Caki2 (cell line): ENCODE measurements around the gene MAPKAP1. TPM values are rescaled to one million over a fixed set of nuclear protein-coding genes. Genes with fewer than 3 reads are reported as not detected.
A peak's percentile ranks its signal among the peaks of the same experiment; 100 is the strongest.

Experiments
- DNase-seq: peaks from one replicate; pipeline ENCODE4 v3.0.0-alpha.2; 2015; ENCODE audit warnings: low read depth
- in situ Hi-C: cut with HindIII; loops from 2 replicates; pipeline ENCODE4 v1.10.0; 2016; ENCODE audit warnings: low sequenced_read_pairs, low pct_unique_long_range_greater_than_20kb, mixed read lengths
- total RNA-seq: library from RNA; depleted of rRNA; stranded (reverse); fragments of >200 nt; shearing (Covaris generic); gene quantifications from 2 replicates; pipeline ENCODE4 v1.2.3, GENCODE V29; 2014; ENCODE audit warnings: low replicate concordance

MAPKAP1 gene
- total RNA-seq, 1 experiment from 2014 or later = 68.7 TPM

DNA sequence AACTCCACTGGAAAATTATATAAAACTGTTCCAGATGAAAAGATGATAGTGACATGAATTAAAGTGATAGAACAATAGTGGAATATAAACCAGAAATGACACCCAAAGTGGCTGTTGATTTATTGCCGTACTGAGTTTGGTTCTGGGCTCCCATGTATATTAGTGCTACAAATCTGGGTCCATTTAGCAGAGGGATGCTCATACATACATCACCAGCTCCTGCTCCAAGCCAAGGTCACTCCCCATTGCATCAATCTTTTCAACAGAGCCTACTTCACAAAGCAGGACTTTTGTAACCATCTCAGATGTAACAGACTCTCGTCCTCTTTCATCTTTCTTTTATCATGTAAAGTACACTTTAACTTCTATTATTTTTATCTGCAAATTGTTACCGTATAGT lies 236.8 kb downstream of the MAPKAP1 start:
- in situ Hi-C loops = no loop called here
- DNase-seq = no peak

DNA sequence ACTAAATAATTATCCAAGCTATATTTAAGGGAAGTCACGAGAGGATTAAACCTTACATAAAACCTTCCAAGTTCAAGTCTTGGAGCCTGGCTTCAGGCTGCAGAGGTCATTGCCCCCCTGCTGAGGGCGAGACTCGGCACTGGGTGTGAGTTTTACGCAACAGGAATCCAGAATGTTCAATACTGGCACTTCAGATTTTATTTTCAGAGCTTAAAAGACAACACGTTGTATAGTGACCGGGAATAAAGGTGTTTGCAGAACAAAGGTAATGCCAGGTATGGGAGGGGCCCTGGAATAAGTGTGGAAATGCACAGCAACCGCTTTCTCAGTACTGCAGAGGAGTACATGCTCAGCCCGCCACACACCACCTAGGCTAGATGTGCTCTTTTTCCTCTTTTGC lies 238.4 kb downstream of the MAPKAP1 start:
- in situ Hi-C loops = no loop called here
- no peak for DNase-seq

DNA sequence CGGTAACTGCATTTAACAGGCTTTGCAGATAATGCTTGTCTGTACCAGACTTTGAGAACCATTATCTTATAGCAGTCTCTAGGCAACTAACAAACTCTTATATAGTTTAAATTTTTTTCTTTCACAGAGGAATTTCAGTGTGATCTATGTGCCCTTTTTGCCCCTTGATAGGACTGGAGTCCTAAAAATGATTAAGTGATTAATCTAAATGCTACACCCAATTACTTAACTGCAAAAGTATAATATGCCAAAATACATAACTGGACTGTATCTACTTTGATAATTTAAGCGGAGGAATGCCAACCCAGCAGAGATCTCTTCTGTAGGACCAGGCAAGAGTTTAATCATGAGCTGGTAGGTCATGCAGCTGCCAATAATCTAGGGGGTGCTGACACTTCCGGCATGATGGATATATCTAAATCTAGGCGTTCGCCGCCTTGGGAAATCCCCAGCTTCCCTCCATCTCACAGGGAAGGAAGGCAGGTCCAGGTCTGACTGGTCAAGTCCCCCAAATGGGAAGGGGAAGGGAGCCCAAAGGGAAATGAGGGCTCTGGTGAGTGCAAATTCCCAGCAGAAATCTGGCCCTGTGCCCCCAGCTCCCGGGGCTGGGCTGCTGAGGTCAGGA lies 239.8 kb downstream of the MAPKAP1 start:
- no peak for DNase-seq
- in situ Hi-C loops = no loop called here

DNA sequence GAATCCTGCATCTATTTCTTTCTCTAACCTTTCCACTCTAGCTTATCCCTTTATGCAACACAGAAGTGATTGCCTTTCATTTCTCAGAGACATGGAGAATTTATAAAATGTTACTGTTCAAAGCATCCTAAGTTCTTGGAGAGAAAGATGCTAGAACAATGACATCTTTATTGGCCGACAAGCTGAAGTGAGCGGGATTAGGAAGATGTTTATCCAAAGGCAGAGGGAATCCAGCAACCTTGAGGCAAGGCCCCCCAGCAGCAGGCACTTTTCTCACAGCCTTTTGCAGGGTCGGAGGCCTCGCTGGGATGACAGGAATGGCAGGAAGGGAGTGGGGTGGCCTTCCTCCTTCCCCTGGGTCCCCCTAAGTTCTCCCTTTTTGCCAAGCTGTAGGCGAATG lies 240.6 kb downstream of the MAPKAP1 start:
- in situ Hi-C loops = no loop called here
- DNase-seq = no peak

DNA sequence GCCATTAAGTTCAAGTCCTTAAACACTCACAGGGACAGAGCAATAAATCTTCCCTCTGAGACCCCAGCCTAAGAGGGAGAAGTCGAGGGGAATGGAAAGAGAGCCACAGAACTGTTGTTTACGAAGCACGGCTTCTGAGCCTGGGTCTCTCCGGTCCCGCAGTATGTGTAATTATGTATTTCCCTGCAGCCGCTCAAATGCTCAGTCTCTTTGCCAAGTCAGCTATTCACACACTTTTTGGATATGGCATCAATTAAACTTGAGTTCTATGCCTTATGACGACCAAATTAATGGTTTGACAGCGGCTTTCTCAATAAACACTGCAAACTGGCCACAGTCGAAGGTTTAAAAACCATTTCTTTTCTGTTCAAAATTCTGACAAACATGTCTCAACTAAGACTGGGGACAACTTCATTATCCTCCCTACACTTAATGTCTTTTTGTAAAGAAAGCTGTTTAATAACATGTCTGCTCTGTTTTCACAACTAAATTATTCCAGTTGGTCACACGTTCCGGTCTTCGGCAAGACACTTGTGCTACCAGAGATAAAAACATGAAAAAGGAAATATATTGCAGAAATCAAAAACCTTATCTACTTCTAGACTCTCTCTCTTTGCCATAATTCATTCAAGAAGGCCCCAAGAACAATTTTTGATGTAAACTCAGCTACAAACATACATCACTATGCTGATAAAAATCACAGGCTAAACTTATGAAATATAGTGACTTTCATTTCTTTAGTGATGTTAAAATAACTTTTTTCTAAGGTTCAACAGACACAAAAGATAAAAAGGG lies 242.2 kb downstream of the MAPKAP1 start:
- in situ Hi-C loops = no loop called here
- DNase-seq = no peak

DNA sequence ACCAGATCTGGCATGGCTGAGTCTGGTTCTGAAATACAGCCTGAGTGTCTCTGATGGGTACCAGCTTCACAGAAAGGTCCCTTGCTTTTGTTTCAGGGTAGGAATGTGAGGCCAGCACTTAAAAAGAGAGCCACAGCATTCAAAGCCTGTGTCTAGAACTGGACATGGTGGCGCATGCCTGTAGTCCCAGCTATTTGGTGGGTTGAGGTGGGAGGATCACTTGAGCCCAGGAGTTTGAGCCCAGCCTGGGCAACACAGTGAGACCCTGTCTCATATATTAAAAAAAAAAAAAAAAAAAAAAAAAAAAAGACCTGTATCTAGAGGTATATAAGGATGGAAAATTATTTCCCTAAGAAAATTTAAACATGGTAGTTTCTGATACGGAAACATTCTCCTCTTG lies 243.1 kb downstream of the MAPKAP1 start:
- no peak for DNase-seq
- in situ Hi-C loops = no loop called here

DNA sequence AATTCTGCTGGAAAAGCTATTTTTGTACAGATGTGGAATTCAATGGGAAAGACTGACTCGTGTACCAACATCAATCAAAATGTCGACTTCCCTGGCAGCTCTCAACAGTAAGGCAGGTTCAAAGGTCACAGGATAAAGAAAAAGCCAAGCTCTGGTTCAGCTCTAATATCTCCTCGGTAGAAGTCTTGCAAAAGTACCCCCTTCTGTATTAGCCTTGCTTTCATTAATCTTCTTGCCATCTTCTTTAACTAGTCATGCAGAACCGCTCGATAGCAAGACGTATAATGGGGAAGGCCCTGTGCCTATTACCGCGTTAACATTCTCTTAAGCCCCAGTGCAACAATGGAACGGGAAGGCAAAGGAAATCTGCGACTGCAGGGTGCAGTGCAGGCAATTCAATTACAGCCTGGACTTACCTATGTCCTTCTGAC lies 244.1 kb downstream of the MAPKAP1 start:
- DNase-seq = peak; percentile 6
- in situ Hi-C loops = no loop called here

DNA sequence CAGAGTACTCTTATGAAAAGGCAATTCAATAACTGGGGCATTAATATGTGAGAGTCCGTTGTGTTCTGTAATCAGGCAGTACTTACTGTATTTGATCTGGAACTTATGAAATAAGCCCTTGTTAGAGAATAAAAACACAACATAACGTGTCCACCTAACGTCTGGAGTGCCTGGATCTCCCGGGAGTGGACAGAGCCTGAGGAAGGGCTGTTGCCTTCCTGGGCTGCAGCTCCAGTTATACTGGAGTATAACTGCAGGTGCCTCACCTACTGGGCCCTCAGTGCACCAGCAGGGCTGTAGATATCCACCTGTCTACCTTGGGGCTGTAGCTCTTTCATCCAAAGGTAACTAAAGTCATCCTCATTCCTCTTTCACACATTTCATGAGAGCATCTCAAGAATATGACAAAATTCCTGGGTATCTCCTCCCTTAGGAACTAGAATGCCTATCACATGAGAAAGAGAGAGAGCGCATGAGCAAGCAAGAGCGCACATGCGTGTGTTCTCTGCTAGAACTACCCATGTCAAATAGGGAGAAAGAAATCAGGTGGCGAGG lies 245.3 kb downstream of the MAPKAP1 start:
- no peak for DNase-seq
- in situ Hi-C loops = no loop called here

DNA sequence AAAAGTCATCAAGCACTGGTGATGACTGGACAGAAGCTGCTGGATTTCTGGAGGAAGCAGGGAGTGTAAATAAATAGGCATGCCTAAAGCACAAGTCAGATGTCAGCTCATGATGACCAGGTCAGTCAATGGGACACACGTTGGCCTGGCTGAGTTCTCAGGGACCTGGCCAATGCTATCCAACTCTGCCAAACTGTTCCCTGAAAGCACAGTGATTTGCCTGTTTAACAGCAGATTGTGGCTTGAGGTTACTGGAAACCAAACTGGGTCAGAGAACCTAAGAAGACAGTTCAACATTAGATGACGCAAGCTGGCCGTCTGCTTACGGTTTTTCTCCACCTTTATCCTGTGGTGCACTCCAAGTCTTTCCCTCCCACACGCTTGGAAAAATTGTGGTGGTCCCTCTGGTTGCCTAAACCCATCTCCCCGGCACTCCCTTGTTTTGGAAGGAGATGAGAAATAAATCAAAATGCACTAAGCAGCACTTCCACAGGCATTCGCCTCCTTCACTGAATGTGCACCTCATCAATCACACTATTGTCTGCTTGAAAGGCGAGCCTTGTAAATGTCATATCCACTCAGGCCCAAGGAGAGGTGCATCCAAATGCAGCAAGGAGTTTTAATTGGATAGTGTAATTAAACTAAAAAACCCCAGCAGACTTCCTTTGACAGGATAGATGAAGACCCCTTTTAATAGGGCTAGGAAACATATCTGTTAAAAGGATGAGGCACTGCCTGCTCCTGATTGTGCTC lies 245.9 kb downstream of the MAPKAP1 start:
- peak; percentile 8 for DNase-seq
- in situ Hi-C loops = no loop called here

DNA sequence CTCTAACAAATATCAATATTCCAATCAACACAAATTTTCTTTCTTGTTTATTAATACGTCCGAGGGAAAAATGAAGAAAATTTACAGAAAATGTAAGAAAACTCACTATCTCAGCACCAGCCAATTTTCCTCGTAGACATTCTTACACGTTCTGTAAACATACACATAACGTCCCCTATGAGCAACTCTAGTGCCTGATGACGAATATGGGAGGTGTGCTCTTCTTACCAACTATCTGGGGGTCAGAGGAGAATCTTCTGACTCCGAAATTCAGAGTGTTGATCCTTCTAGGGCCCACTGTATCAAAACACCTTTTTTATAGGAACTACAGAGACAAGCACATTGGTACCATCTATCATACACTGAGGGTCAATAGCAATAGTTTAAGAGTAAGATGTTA lies 246.7 kb downstream of the MAPKAP1 start:
- in situ Hi-C loops = no loop called here
- DNase-seq = no peak

DNA sequence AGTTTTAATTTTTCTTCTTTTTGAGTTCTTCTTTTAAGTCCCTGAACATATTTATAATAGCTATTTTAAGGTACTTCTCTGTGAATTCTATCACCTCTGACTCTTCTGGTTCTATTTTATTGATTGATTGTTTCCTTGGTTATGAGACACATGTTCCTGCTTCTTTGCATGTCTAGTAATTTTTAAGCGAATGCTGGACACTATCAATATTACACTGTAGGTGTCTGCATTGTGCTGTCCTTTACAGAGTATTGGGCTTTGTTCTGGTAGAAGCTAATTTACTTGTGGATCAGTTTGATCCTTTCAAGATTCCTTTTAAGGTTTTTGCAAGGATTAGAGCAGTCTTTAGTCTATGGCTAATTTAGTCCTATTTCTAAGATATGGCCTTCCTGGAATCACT lies 249.7 kb downstream of the MAPKAP1 start:
- DNase-seq = no peak
- in situ Hi-C loops = no loop called here

DNA sequence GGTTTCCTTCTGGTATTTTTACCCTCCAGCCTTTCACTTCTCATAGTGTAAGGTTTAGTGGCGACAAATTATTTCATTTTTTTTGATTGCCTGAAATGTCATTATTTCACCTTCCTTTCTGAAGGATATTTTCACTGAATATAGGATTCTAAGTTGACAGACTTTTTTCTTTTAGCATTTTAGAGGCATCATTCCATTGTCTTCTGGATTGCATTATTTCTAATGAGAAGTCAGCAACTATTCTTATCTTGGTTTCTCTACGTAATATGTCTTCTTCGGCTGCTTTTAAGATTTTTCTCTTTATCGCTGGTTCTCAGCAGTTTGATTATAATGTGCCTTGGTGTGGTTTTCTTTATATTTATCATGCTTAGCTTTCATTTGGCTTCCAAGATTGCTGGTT lies 251.1 kb downstream of the MAPKAP1 start:
- in situ Hi-C loops = no loop called here
- no peak for DNase-seq

DNA sequence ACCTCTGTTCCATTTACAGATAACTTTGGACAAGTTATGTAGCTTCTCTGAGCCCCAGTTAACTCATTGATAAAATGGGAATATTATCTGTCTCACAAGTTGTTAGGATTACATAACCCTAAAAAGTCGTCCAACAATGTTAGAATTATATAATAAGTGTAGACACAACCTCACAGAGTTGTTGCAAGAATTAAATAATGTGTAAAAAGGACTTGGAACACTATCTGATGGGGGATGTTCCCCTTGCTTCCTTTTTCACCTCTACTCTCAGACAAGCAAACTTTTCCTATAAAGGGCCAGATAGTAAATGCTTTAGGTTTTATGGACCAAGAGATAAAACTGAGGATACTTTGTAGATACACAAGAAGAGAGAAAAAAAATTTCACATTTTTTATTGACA lies 251.9 kb downstream of the MAPKAP1 start:
- no peak for DNase-seq
- in situ Hi-C loops = no loop called here

DNA sequence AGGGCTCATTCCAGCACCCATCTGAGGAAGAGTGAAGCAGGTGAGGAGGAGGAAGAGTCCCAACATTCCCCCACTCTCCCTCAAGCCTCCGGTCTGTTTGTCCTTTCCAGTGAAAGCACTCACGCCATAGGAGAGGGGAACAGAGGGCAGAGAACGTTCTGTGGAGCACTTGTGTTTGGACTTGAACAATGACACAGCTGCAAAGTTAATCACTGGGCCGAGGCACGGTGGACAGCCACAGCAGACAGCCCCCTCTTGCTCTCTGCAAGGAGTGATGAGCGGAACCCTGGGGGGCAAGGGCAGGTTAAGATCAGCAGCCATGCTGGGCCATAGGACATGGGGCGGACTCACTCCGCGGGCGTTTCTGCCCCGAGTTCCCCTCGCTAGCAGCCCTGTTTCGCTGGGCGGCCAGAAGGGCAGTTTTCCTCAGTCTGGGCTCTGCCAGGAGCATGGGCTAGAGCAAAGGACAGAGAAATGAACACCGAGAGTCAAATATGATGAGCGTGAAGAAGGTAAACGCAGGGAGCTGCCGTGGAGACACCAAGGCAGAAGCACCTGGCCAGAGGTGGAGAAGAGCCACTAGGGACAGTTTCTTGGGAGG lies 259.7 kb downstream of the MAPKAP1 start:
- DNase-seq = no peak
- in situ Hi-C loops = no loop called here

DNA sequence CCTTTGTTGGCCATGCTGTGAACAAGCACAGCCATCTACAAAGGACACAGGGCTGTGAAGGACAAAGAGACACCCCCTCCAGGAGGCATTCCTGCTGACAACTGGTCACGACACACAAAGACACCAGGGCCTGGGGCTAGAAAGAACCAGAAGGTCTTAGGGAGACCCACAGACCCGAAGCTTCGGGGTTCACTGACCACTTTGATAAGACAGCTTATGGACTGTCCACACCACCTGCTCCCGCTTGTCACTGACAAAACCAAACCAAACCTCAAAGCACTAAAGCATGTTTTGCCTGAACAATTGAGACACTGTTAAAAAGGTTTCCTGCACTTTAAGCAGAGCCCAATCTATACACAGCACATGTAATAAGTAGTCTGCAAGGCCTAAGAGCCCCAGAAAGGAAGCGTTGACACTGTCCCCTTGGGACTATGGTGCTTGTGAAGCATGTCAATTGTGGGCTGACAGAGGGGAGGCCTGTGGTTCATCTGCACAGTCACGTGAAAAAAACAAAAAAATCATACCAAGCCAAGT lies 260.4 kb downstream of the MAPKAP1 start:
- DNase-seq = no peak
- in situ Hi-C loops = no loop called here

DNA sequence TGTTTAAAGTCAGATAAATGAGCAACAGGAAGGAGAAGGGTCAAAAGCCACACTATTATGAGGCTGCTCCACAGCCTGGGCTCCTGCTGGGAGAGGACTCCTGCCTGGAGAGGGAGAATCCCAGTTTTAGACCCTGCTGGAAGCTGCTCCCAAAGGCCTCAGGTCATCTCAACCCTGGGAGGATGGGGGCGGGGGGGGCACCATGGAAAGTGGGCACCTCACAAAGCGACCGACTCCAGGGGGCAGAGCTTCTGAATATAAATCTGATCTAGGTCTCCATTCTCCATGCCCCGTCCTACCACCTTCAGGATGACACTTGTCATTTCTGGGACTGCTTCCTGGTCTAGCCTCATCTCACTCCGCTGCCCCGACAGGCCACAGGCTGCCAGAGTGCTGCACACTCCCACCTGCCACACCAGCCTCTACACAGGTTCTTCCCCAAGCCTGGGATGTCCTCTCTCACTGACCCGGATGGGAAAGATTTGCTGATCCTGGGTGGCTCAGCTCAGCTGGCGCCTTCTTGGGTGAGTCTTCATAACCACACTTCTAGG lies 262.0 kb downstream of the MAPKAP1 start:
- no peak for DNase-seq
- in situ Hi-C loops = no loop called here

DNA sequence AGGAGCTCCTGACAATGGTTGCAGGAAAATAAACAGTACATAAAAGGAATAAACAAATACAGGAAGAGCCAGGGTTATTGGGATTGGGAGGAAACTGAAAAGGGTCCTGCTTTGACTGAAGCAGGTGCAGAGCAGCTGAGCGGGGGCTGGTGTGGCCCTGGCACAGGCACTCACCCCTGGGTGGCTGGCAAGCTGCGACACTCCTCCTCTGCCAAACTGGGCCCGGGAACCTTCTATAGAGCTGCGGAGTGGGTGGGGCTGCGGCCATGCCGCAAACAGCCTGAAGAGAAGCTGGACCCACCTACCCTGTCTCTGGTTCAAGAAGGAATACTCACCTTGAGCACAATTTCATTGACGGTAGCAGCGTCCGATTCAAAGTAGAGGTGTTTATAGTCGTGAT lies 262.8 kb downstream of the MAPKAP1 start:
- in situ Hi-C loops = no loop called here
- no peak for DNase-seq

DNA sequence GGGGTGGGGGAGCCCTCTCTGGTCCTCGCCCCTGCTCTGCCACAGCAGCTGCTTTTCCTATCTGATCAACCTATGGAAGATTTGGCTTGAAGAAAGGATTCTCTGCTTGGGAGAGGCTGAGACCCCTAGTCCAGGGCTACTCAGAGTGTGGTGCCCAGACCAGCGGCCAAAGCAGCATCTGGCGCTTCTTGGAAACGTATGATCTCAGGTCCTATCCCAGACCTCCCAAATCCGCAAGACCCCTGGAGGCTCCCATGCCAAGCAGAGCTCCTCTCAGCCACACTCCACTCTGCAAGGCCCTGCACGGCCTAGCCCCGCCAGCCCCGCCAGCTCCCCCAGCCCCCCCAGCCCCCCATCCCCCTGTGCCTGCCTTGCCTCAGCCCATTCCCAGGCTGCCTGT lies 263.6 kb downstream of the MAPKAP1 start:
- DNase-seq = no peak
- in situ Hi-C loops = no loop called here
